GM13976 (cell line): ENCODE data around the gene IMPDH2.

ENCODE experiments used
- DNase-seq: peaks from one replicate; pipeline ENCODE4 v3.0.0; 2012; ENCODE audit warnings: low spot score
- in situ Hi-C: fragments of 300-500 bp; cut with MboI; formaldehyde crosslinking; loops from one replicate; pipeline ENCODE4 v1.12.0; 2022; ENCODE audit warnings: low sequenced_read_pairs, mixed read lengths, inconsistent platforms; ENCODE audit not compliant: unreplicated experiment
- TF ChIP-seq, protein P1 (sequence below): IDR thresholded peaks from 2 replicates; pipeline ENCODE4 v1.5.1; 2012; ENCODE audit warnings: borderline replicate concordance, mild to moderate bottlenecking; ENCODE audit not compliant: insufficient read depth; ENCODE audit errors: extremely low read depth, missing control alignments, control extremely low read depth

IMPDH2 gene

DNA sequence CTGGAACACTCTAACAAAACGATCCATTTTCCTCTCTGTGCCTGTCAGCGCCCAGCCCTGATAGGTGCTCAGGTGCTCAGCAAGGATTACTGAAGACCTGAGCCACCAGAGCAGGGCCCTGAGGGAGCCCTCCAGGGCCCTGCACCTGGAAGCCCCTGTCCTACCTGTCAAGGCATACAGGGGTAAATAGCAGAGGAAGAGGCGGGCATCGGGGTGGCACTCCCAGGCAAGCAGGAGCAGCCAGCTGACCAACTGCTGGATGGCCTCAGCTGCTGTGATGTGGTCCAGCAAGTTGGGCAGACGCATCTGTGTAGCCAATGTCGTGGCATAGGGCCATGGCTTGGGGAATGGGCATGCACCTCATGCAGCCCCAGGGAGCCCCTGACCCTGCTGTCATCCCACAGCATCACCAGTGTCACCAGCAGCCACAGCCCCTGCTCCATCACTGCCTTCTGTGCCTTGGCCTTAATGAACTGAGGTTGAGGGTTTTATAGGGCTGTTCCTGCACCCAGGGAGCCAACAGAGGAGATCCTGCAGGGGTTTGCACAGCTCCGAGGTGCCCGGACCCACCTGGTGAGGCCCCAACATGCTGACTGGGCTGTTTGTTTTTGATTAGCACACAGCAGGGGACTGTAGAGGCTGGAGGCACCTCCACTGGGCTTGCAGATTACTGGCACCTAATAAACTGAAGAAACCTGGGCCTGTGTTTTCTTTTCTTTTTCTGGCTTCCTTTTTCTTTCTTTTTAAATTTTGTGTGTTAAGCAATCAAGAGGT, 29.9 kb downstream of the IMPDH2 start:
- in situ Hi-C loops, result no loop called here
- no peak for DNase-seq

DNA sequence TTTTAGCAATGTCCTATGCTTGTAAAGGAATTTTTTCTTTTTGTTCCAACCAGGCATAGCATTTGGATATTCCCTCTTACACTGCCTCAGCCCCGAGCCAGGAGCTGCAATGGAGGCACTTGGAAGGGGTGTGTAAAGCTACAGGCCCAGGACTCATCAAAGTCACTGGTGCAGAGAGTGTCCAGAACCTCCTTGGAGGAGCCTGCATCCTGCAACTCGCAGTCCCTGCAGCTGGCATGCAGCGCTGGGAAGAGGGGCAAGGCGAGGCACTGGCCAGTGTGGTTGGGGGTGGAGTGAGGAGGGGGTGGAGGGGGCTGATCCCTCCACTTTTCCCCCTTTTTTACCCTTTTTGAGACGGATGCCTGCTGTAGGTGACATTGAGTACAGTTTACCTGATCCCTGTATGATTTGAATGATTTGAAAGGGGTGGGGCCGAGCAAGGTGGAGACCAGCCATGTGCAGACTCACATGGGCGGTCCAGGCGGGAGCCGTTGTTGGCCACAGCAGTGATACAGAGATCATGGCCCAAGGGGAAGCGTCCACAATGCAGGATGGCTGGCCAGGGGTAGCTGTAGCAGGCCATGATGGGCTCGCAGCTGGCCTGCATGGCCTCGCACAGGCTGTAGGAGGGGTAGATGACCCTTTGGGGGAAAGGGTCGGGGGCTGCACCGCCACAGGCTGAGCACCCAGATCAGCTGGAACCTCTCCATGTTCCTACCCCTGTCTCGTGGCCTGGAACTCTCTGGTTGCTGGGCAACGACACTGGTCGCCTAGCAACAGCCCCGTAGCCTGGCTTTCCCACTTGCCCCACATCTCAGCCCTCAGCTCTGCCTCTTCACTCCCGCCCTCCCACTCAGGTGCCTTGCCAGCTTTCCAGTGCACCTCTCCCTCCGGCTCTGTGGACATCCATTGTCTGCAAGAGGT, 31.2 kb downstream of the IMPDH2 start:
- DNase-seq, result peak; percentile 15
- in situ Hi-C loops, result no loop called here
- TF ChIP-seq, protein P1, sequence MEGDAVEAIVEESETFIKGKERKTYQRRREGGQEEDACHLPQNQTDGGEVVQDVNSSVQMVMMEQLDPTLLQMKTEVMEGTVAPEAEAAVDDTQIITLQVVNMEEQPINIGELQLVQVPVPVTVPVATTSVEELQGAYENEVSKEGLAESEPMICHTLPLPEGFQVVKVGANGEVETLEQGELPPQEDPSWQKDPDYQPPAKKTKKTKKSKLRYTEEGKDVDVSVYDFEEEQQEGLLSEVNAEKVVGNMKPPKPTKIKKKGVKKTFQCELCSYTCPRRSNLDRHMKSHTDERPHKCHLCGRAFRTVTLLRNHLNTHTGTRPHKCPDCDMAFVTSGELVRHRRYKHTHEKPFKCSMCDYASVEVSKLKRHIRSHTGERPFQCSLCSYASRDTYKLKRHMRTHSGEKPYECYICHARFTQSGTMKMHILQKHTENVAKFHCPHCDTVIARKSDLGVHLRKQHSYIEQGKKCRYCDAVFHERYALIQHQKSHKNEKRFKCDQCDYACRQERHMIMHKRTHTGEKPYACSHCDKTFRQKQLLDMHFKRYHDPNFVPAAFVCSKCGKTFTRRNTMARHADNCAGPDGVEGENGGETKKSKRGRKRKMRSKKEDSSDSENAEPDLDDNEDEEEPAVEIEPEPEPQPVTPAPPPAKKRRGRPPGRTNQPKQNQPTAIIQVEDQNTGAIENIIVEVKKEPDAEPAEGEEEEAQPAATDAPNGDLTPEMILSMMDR, result no peak

More for the DNA sequence above, 29.9 kb downstream of the IMPDH2 start:
- TF ChIP-seq, protein P1, result no peak

DNA sequence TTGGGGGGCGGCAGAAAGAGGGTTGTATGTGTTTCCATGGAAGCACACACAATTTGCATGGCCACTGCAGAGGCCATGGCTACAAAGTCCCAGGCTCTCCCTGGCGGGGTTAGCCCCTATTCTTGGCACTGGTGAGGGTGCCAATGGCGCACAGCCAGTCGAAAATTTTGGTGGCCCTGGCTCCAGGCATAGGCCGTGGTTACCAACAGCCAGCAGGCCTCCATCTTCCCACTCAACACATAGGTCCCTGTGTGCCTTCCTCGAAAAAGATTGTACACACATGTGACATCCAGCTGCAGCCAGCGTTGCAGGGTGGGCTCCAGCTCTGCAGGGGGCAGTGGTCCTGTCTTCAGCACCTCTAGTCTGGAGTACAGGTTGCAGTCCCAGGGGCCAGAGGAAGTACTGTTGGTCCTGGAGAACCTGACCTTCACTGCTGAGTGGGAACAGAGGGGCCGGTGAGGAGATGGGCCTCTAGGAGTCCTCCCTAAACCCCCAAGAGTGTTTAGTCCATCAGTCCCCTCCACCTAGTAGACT, 32.0 kb downstream of the IMPDH2 start:
- TF ChIP-seq, protein P1, result no peak
- in situ Hi-C loops, result no loop called here
- DNase-seq, result peak; percentile 13

DNA sequence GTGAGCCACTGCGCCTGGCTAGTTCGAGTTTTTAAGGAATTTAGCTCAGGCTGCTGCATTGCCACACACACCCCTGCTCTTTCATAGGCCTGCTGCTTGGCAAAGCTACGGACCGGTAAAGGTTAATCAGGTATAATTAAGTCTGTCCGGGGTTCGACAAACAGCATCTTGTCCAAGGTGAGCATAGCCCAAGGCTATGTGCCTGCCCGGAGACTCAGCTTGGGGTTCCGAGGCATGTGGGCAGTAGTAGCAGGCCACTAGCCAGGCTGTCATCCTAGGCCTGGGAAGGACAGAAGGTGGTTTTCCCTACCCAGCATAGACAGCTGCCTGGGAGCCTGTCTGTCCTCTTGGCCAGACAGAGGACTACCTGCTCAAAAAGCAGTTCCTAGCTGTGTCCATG, 32.6 kb downstream of the IMPDH2 start:
- in situ Hi-C loops, result no loop called here
- no peak for DNase-seq
- TF ChIP-seq, protein P1, result no peak

DNA sequence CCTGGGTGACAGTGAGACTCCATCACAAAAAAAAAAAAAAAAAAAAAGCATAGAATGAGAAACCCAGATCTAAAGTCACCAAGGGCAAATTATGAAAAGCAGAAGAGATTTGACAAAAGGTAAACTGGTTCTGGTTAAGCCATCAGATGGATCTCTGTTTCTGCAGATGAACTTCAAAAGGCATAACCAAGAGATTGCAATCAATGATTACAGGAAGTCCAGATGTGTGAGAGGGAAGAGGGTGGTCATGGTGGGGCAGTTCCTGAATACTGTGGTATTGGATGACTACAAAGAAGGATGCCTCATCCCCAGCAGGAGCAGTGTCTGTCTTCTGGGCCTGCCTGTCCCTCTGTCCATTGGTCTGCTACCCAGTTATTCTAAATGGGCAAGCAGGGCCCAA, 35.4 kb downstream of the IMPDH2 start:
- no peak for DNase-seq
- TF ChIP-seq, protein P1, result no peak
- in situ Hi-C loops, result no loop called here

DNA sequence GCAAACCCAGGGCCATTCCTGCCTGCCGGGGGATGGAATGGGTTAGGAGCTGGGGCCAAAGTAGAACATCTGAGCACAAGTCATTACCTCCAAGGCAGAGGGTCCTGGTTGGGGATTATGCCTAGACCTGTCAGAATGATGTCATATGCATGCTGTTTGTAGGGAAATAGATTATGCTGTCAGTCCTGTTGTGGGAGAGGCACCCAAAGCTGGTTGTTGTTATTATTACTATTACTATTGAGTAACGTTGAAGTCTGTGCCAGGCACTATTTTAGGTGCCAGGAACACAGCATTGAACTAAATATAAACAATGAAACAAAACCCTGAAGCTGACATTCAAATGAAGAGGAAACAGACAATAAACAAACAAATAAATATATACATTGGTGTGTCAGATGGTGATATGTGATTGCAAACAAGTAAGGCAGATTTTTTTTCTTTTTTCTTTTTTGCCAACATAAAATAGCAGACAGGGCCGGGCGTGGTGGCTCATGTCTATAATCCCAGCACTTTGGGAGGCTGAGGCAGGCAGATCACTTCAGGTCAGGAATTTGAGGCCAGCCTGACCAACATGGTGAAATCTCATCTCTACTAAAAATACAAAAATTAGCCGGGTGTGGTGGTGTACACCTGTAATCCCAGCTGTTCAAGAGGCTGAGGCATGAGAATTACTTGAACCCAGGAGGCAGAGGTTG, 37.2 kb downstream of the IMPDH2 start:
- in situ Hi-C loops, result no loop called here
- TF ChIP-seq, protein P1, result no peak
- no peak for DNase-seq
